Mesothelial cell of epicardium (in vitro differentiated cells): ENCODE data around the gene DYNC2H1. TPM values are rescaled to one million over a fixed set of nuclear protein-coding genes. Genes with fewer than 3 reads are reported as not detected.

ENCODE experiments used
- DNase-seq, 2 experiments: peaks; one replicate each; pipeline ENCODE4 v3.0.0; 2021; ENCODE audit warnings: low spot score in 2 of 2; ENCODE audit not compliant: unreplicated experiment in 2 of 2
- H3K27ac Mint-ChIP-seq: 2 replicates; pipeline ENCODE4 v1.8.0; 2021; ENCODE audit warnings: mixed read lengths
- H3K27me3 Mint-ChIP-seq: 2 replicates; pipeline ENCODE4 v1.8.0; 2021; ENCODE audit warnings: low read depth, mixed read lengths
- H3K36me3 Mint-ChIP-seq: 2 replicates; pipeline ENCODE4 v1.8.0; 2021; ENCODE audit warnings: mixed read lengths
- H3K4me1 Mint-ChIP-seq: 2 replicates; pipeline ENCODE4 v1.8.0; 2021; ENCODE audit warnings: mixed read lengths
- H3K4me3 Mint-ChIP-seq: 2 replicates; pipeline ENCODE4 v1.8.0; 2021; ENCODE audit warnings: mild to moderate bottlenecking, moderate library complexity, mixed read lengths
- H3K9me3 Mint-ChIP-seq: 2 replicates; pipeline ENCODE4 v1.8.0; 2021; ENCODE audit warnings: mixed read lengths
- total RNA-seq: library from RNA; stranded (reverse); gene quantifications from 3 replicates; pipeline ENCODE4 v1.2.1, GENCODE V29; 2021
- TF ChIP-seq, protein P1 (sequence below): fragments of 200-600 bp; sonication (generic); IDR thresholded peaks from one replicate; pipeline ENCODE4 v1.5.0; 2021; ENCODE audit warnings: antibody characterized with exemption; ENCODE audit not compliant: unreplicated experiment

DYNC2H1 gene
- total RNA-seq, 1 donor from 2014 or later, result 18.0 TPM

DNA sequence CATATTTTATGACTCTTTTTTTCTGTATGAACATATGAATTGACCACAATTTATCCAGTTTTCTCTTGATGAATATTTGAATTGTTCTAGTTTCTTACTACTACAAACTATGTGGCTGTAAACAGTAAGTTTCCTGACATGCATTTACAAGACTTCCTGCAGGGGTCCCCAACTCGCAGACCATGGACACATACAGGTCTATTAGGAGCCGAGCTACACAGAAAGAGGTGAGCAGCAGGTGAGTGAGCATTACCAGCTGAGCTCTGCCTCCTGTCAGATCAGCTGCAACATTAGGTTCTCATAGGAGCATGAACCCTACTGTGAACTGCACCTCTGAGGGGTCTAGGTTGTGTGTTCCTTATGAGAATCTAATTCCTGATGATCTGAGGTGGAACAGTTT is 379.4 kb downstream of the DYNC2H1 start:
- TF ChIP-seq, protein P1, sequence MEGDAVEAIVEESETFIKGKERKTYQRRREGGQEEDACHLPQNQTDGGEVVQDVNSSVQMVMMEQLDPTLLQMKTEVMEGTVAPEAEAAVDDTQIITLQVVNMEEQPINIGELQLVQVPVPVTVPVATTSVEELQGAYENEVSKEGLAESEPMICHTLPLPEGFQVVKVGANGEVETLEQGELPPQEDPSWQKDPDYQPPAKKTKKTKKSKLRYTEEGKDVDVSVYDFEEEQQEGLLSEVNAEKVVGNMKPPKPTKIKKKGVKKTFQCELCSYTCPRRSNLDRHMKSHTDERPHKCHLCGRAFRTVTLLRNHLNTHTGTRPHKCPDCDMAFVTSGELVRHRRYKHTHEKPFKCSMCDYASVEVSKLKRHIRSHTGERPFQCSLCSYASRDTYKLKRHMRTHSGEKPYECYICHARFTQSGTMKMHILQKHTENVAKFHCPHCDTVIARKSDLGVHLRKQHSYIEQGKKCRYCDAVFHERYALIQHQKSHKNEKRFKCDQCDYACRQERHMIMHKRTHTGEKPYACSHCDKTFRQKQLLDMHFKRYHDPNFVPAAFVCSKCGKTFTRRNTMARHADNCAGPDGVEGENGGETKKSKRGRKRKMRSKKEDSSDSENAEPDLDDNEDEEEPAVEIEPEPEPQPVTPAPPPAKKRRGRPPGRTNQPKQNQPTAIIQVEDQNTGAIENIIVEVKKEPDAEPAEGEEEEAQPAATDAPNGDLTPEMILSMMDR, result no peak
- no peaks in the 10 kb centered on the region for H3K36me3 Mint-ChIP-seq
- peaks cover 25% of the 10 kb centered on the region for H3K9me3 Mint-ChIP-seq
- H3K27ac Mint-ChIP-seq, result no peak overlapping the region
- no peak for DNase-seq
- H3K4me1 Mint-ChIP-seq, result peaks cover 11% of the 10 kb centered on the region
- no peaks in the 10 kb centered on the region for H3K27me3 Mint-ChIP-seq
- H3K4me3 Mint-ChIP-seq, result no peak overlapping the region

DNA sequence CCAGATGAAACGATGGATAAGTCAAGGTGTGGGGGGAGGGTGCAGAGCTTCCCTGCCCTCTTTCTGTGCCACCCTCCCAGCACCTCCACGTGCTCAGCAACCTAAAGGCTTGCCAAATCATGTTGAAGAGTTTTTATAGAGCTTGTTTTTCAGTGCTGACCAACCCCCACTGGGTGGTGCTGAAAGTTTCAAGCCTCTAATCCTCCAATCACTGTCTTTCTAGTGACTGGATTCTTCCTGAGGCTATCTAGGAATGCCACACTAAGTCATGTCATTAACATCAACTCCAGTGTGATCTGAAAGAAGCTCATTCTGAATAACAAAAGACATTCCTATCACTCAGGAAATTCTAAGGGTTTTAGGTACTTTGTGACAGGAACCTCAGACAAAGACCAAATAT is 382.6 kb downstream of the DYNC2H1 start:
- TF ChIP-seq, protein P1, result no peak
- DNase-seq, result no peak
- Mint-ChIP-seq H3K27me3 (no peaks in the 10 kb centered on the region), H3K27ac (no peak overlapping the region), H3K36me3 (no peaks in the 10 kb centered on the region), H3K4me3 (no peak overlapping the region), H3K4me1 (peaks cover 24% of the 10 kb centered on the region), H3K9me3 (peaks cover 25% of the 10 kb centered on the region)

DNA sequence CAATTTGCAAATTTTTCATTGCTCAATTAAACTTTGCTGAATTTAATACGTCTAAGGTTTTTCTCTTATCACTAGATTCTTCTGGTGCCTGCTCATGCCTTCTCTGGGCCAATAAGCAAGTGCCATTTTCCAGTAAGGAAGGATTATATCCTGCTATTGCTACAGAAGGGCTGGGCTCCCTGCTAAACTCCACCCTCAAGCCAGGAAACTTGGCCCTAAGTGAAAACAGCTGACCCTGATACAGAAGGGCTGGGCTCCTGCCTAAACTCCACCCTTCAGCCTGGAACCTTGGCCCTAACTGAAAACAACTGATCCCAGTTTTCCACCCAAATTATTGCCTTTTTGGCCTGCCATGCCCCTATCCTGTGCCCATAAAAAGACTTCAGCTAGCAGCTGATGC is 385.3 kb downstream of the DYNC2H1 start:
- TF ChIP-seq, protein P1, result no peak
- Mint-ChIP-seq H3K27me3 (no peaks in the 10 kb centered on the region), H3K4me1 (peaks cover 27% of the 10 kb centered on the region)

DNA sequence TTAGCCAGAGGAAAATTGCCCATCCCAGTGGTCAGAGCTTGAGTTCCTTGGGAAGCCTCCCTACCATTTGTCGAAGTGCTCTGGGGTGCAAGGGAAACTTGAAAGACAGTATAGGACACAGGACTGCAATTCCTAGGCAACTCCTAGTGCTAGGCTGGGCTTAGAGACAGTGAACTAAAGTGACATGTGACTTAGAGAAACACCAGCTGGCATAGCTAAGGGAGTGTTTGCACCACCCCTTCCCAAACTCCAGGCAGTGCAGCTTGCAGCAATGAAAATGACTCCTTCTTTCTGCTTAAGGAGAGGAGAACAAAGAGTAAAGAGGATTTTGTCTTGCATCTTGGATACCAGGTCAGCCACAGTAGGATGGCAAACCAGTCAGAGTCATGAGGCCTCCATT is 388.0 kb downstream of the DYNC2H1 start:
- TF ChIP-seq, protein P1, result no peak
- H3K36me3 Mint-ChIP-seq, result no peaks in the 10 kb centered on the region
- peaks cover 30% of the 10 kb centered on the region for H3K9me3 Mint-ChIP-seq
- no peak for DNase-seq
- no peak overlapping the region for H3K4me3 Mint-ChIP-seq
- peaks cover 28% of the 10 kb centered on the region for H3K4me1 Mint-ChIP-seq
- no peak overlapping the region for H3K27ac Mint-ChIP-seq
- H3K27me3 Mint-ChIP-seq, result no peaks in the 10 kb centered on the region

More for the DNA sequence above, 385.3 kb downstream of the DYNC2H1 start:
- no peak for DNase-seq
- H3K36me3 Mint-ChIP-seq, result no peaks in the 10 kb centered on the region
- no peak overlapping the region for H3K4me3 Mint-ChIP-seq
- H3K27ac Mint-ChIP-seq, result no peak overlapping the region
- H3K9me3 Mint-ChIP-seq, result peaks cover 17% of the 10 kb centered on the region

DNA sequence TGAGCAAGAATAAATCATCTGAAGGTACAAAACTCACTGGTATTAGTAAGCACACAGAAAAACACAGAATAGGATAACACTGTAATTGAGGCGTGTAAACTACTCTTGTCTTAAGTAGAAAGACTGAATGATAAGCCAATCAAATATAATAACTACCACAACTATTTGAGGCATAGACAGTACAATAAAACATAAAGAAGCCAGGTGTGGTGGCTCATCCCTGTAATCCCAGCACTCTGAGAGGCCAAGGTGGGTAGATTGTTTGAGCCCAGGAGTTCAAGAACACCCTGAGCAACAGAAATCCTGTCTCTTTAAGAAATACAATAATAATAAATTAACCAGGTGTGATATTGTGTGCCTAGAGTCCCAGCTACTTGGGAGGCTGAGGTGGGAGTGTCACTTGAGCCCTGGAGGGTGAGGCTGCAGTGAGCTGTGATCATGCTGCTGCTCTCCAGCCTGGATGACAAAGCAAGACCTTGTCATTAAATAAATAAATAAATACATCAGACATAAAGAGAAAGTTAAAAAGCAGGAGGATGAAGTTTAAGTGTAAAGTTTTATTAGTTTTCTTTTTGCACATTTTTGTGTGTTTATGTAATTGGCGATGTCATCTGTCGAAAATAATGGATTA is 390.6 kb downstream of the DYNC2H1 start:
- TF ChIP-seq, protein P1, result no peak
- Mint-ChIP-seq H3K27me3 (no peaks in the 10 kb centered on the region), H3K36me3 (no peaks in the 10 kb centered on the region), H3K4me1 (peaks cover 21% of the 10 kb centered on the region), H3K9me3 (peaks cover 51% of the 10 kb centered on the region), H3K27ac (no peak overlapping the region), H3K4me3 (no peak overlapping the region)
- no peak for DNase-seq
